HepG2 (cell line): ENCODE measurements around the gene CTXN1. TPM values are rescaled to one million over a fixed set of nuclear protein-coding genes. Genes with fewer than 3 reads are reported as not detected.

ENCODE experiments used
- ARID2 ChIP-seq: sonication (generic); formaldehyde crosslinking; IDR thresholded peaks from 2 replicates; pipeline ENCODE4 v1.8.1; 2022; ENCODE audit warnings: mild to moderate bottlenecking, missing genetic modification reagents, borderline replicate concordance
- BCLAF1 ChIP-seq: fragments of 450-650 bp; IDR thresholded peaks from 2 replicates; pipeline ENCODE4 v1.6.1; 2017; ENCODE audit warnings: mild to moderate bottlenecking
- ESRRA ChIP-seq: sonication (generic); formaldehyde crosslinking; IDR thresholded peaks from 2 replicates; pipeline ENCODE4 v1.5.1; 2020; ENCODE audit warnings: mild to moderate bottlenecking, low read depth, missing genetic modification reagents
- GTF3A ChIP-seq: sonication (generic); formaldehyde crosslinking; conservative IDR thresholded peaks from 2 replicates; pipeline ENCODE4 v1.4.0; 2020; ENCODE audit warnings: mild to moderate bottlenecking, missing genetic modification reagents
- HES4 ChIP-seq: sonication (generic); formaldehyde crosslinking; IDR thresholded peaks from 2 replicates; pipeline ENCODE4 v1.9.0; 2021; ENCODE audit warnings: mild to moderate bottlenecking, missing genetic modification reagents, borderline replicate concordance
- ISL2 ChIP-seq: sonication (generic); formaldehyde crosslinking; IDR thresholded peaks from 2 replicates; pipeline ENCODE4 v1.5.0; 2020; ENCODE audit warnings: missing genetic modification reagents
- MAFK ChIP-seq, 2 experiments: IDR thresholded peaks in 1 of 2; conservative IDR thresholded peaks in 1 of 2; 2 replicates each; pipeline ENCODE4 v1.6.1; 2011; ENCODE audit warnings: improper control_type of control experiment in 2 of 2, low read length in 2 of 2
- MXI1 ChIP-seq: IDR thresholded peaks from 3 replicates; pipeline ENCODE4 v1.6.1; 2012; ENCODE audit warnings: low read depth, low read length, inconsistent platforms, borderline replicate concordance
- MYC ChIP-seq: sonication (generic); formaldehyde crosslinking; IDR thresholded peaks from 2 replicates; pipeline ENCODE4 v1.9.0; 2021; ENCODE audit warnings: missing genetic modification reagents, borderline replicate concordance
- NCOR1 ChIP-seq: fragments of 200-600 bp; sonication (generic); IDR thresholded peaks from 2 replicates; pipeline ENCODE4 v1.7.0; 2017; ENCODE audit warnings: antibody characterized with exemption, low read length, borderline replicate concordance
- NR2F6 ChIP-seq, 2 experiments: IDR thresholded peaks; 2 replicates each; pipeline ENCODE4 v1.6.1; 2016; ENCODE audit warnings: antibody characterized with exemption in 1 of 2, mild to moderate bottlenecking in 1 of 2
- PATZ1 ChIP-seq: sonication (generic); formaldehyde crosslinking; IDR thresholded peaks from 2 replicates; pipeline ENCODE4 v1.4.0; 2020; ENCODE audit warnings: missing genetic modification reagents
- RXRA ChIP-seq: sonication (generic); formaldehyde crosslinking; IDR thresholded peaks from 2 replicates; pipeline ENCODE4 v1.5.1; 2020; ENCODE audit warnings: missing genetic modification reagents
- YY1 ChIP-seq: IDR thresholded peaks from 2 replicates; pipeline ENCODE4 v1.6.1; 2011; ENCODE audit warnings: low read length, low read depth, moderate library complexity, mild to moderate bottlenecking; ENCODE audit not compliant: insufficient read depth, insufficient replicate concordance
- ZBTB3 ChIP-seq: sonication (generic); formaldehyde crosslinking; IDR thresholded peaks from 2 replicates; pipeline ENCODE4 v1.4.0; 2020; ENCODE audit warnings: low read depth, mild to moderate bottlenecking, moderate library complexity, missing genetic modification reagents, borderline replicate concordance
- ZNF317 ChIP-seq: sonication (generic); formaldehyde crosslinking; IDR thresholded peaks from 2 replicates; pipeline ENCODE4 v1.5.0; 2020; ENCODE audit warnings: mild to moderate bottlenecking, missing genetic modification reagents
- ZNF558 ChIP-seq: sonication (generic); formaldehyde crosslinking; IDR thresholded peaks from 2 replicates; pipeline ENCODE4 v1.9.0; 2022; ENCODE audit warnings: mild to moderate bottlenecking, missing genetic modification reagents, borderline replicate concordance
- ZNF614 ChIP-seq: IDR thresholded peaks from 2 replicates; pipeline ENCODE4 v1.6.1; 2018; ENCODE audit warnings: missing biosample characterization, missing genetic modification reagents, inconsistent platforms, borderline replicate concordance
- ZNF710 ChIP-seq: sonication (generic); formaldehyde crosslinking; IDR thresholded peaks from 2 replicates; pipeline ENCODE4 v1.5.0; 2020; ENCODE audit warnings: mild to moderate bottlenecking, missing genetic modification reagents, borderline replicate concordance
- polyA plus RNA-seq, 8 experiments: library from polyadenylated mRNA; depleted of rRNA in 3 of 8; stranded (reverse) in 7 of 8; unstranded in 1 of 8; fragments of >200 nt; fragmentation: Illumina TruSeq in 4 of 8; extraction: Trizol in 4 of 8; gene quantifications; 2 replicates each; pipeline versions ENCODE4 v1.2.1 to v1.2.3, GENCODE V29; 2011 to 2016; ENCODE audit warnings: low read depth in 4 of 8, missing spikeins in 1 of 8, mixed read lengths in 1 of 8; ENCODE audit not compliant: insufficient read depth in 1 of 8
- total RNA-seq, 5 experiments: library from RNA; depleted of rRNA; stranded (reverse); fragments of >200 nt; fragmentation: Illumina TruSeq; extraction: Trizol; gene quantifications; 2 replicates each; pipeline ENCODE4 v1.2.3, GENCODE V29; 2016; ENCODE audit warnings: low read depth in 1 of 5

Gene CTXN1
- total and polyA plus RNA-seq, 2 of the 13 experiments (the other 11 are each of a cell fraction or from before 2014, with no cell fraction given): 0.11 TPM; not detected in 1

GRCh38 chr19:7904074-7905020 lies 21.6 kb downstream of the CTXN1 start (continued):
- TF ChIP-seq PATZ1 (CRISPR knock-in tag) (peak; percentile 70; the same call in 1 of the 2 replicates), ESRRA (CRISPR knock-in tag) (peak; percentile 56; the same call in 1 of the 2 replicates), GTF3A (CRISPR knock-in tag) (no peak), BCLAF1 (no peak), HES4 (CRISPR knock-in tag) (0 out of 2 replicates have a peak, but pooled peaks have one; percentile 13), ARID2 (CRISPR knock-in tag) (0 out of 2 replicates have a peak, but pooled peaks have one; percentile 24), ZNF558 (CRISPR knock-in tag) (0 out of 2 replicates have a peak, but pooled peaks have one; percentile 42), MAFK (conservative IDR thresholded peaks at IDR 0.05 in 1 of 2, IDR thresholded peaks at IDR 0.05 in 1 of 2; ENCODE audit: low read length in 2 of 2) (no peak), ZNF614 (CRISPR knock-in tag) (no peak), NCOR1 (0 out of 2 replicates have a peak, but pooled peaks have one; percentile 21), YY1 (peak; percentile 18), ZBTB3 (0 out of 2 replicates have a peak, but pooled peaks have one; percentile 15), ZNF710 (CRISPR knock-in tag) (0 out of 2 replicates have a peak, but pooled peaks have one; percentile 26), RXRA (CRISPR knock-in tag) (peak; percentile 34; the same call in 1 of the 2 replicates), MXI1 (peak; percentile 44; the same call in 1 of the 3 replicates), MYC (CRISPR knock-in tag) (no peak), ISL2 (0 out of 2 replicates have a peak, but pooled peaks have one; percentile 9), NR2F6 (IDR thresholded peaks at IDR 0.05) (no peak), NR2F6 (CRISPR knock-in tag; IDR thresholded peaks at IDR 0.05) (0 out of 2 replicates have a peak, but pooled peaks have one; percentile 23), ZNF317 (0 out of 2 replicates have a peak, but pooled peaks have one; percentile 26)
